ENCODE results near the gene LRRC74B.
"Not testable (repeated sequence)": the region's sequence is repeated elsewhere in the genome, so short reads cannot be mapped to it uniquely, and the experiment has no call there.

GRCh38 chr22:21061660-21062321 lies 16.0 kb downstream of the LRRC74B start:
- not testable (repeated sequence) for TF ChIP-seq POLR2A, POLR2AphosphoS5, CTCF (IDR thresholded peaks at IDR 0.05)

Measured in suprapubic skin (tissue), 4 donors.